SK-N-SH (cell line): ENCODE data around the gene REXO5.
"Not testable (repeated sequence)": the region's sequence is repeated elsewhere in the genome, so short reads cannot be mapped to it uniquely, and the experiment has no call there.

ENCODE experiments used
- JUND ChIP-seq: IDR thresholded peaks from 2 replicates; pipeline ENCODE4 v1.4.0; 2012
- MAX ChIP-seq: IDR thresholded peaks from 2 replicates; pipeline ENCODE4 v1.4.0; 2012; ENCODE audit warnings: low read depth
- MXI1 ChIP-seq: IDR thresholded peaks from 2 replicates; pipeline ENCODE4 v1.6.1; 2012; ENCODE audit warnings: mild to moderate bottlenecking, low read depth, low read length, improper control_type of control experiment
- NRF1 ChIP-seq: IDR thresholded peaks from 2 replicates; pipeline ENCODE4 v1.6.1; 2012; ENCODE audit warnings: low read depth, mild to moderate bottlenecking, low read length
- RAD21 ChIP-seq: IDR thresholded peaks from 2 replicates; pipeline ENCODE4 v1.6.1; 2012; ENCODE audit warnings: mild to moderate bottlenecking, low read length
- SIN3A ChIP-seq: IDR thresholded peaks from 2 replicates; pipeline ENCODE4 v1.6.1; 2012; ENCODE audit warnings: low read depth, mild to moderate bottlenecking, low read length, moderate library complexity, borderline replicate concordance
- TAF1 ChIP-seq: IDR thresholded peaks from 2 replicates; pipeline ENCODE4 v1.6.1; 2012; ENCODE audit warnings: low read depth, mild to moderate bottlenecking, low read length, moderate library complexity, borderline replicate concordance
- TCF12 ChIP-seq: IDR thresholded peaks from 2 replicates; pipeline ENCODE4 v1.4.0; 2012
- YY1 ChIP-seq: IDR thresholded peaks from 2 replicates; pipeline ENCODE4 v1.4.0; 2012; ENCODE audit warnings: low read depth, mild to moderate bottlenecking
- TF ChIP-seq, protein P1 (sequence below): fragments of 200-600 bp; sonication (generic); IDR thresholded peaks from 2 replicates; pipeline ENCODE4 v1.6.1; 2017; ENCODE audit warnings: antibody characterized with exemption, mild to moderate bottlenecking, moderate library complexity
- TF ChIP-seq, protein P2 (sequence below): IDR thresholded peaks from 2 replicates; pipeline ENCODE4 v1.6.1; 2012; ENCODE audit warnings: mild to moderate bottlenecking, low read depth, low read length, moderate library complexity

GRCh38 chr16:20805684-20806167, 601 bp upstream of the REXO5 start:
- not testable (repeated sequence) for TF ChIP-seq TCF12, TAF1, RAD21, MAX, MXI1, JUND, NRF1, YY1, SIN3A
- TF ChIP-seq, protein P1, sequence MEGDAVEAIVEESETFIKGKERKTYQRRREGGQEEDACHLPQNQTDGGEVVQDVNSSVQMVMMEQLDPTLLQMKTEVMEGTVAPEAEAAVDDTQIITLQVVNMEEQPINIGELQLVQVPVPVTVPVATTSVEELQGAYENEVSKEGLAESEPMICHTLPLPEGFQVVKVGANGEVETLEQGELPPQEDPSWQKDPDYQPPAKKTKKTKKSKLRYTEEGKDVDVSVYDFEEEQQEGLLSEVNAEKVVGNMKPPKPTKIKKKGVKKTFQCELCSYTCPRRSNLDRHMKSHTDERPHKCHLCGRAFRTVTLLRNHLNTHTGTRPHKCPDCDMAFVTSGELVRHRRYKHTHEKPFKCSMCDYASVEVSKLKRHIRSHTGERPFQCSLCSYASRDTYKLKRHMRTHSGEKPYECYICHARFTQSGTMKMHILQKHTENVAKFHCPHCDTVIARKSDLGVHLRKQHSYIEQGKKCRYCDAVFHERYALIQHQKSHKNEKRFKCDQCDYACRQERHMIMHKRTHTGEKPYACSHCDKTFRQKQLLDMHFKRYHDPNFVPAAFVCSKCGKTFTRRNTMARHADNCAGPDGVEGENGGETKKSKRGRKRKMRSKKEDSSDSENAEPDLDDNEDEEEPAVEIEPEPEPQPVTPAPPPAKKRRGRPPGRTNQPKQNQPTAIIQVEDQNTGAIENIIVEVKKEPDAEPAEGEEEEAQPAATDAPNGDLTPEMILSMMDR: not testable (repeated sequence)
- TF ChIP-seq, protein P2, sequence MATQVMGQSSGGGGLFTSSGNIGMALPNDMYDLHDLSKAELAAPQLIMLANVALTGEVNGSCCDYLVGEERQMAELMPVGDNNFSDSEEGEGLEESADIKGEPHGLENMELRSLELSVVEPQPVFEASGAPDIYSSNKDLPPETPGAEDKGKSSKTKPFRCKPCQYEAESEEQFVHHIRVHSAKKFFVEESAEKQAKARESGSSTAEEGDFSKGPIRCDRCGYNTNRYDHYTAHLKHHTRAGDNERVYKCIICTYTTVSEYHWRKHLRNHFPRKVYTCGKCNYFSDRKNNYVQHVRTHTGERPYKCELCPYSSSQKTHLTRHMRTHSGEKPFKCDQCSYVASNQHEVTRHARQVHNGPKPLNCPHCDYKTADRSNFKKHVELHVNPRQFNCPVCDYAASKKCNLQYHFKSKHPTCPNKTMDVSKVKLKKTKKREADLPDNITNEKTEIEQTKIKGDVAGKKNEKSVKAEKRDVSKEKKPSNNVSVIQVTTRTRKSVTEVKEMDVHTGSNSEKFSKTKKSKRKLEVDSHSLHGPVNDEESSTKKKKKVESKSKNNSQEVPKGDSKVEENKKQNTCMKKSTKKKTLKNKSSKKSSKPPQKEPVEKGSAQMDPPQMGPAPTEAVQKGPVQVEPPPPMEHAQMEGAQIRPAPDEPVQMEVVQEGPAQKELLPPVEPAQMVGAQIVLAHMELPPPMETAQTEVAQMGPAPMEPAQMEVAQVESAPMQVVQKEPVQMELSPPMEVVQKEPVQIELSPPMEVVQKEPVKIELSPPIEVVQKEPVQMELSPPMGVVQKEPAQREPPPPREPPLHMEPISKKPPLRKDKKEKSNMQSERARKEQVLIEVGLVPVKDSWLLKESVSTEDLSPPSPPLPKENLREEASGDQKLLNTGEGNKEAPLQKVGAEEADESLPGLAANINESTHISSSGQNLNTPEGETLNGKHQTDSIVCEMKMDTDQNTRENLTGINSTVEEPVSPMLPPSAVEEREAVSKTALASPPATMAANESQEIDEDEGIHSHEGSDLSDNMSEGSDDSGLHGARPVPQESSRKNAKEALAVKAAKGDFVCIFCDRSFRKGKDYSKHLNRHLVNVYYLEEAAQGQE: not testable (repeated sequence)
